Progenitor cell of endocrine pancreas (in vitro differentiated cells): ENCODE results near the gene ACVR2B. TPM values are rescaled to one million over a fixed set of nuclear protein-coding genes. Genes with fewer than 3 reads are reported as not detected.

Experiments used
- DNase-seq: peaks from one replicate; pipeline ENCODE4 v3.0.0; 2021; ENCODE audit warnings: low spot score; ENCODE audit not compliant: unreplicated experiment
- H3K27ac Mint-ChIP-seq: 2 replicates; pipeline ENCODE4 v1.8.0; 2021; ENCODE audit warnings: mild to moderate bottlenecking, moderate library complexity, mixed read lengths
- H3K27me3 Mint-ChIP-seq: 2 replicates; pipeline ENCODE4 v1.8.0; 2021; ENCODE audit warnings: mixed read lengths
- H3K36me3 Mint-ChIP-seq: 2 replicates; pipeline ENCODE4 v1.8.0; 2022; ENCODE audit warnings: mixed read lengths; ENCODE audit not compliant: insufficient read depth
- H3K4me1 Mint-ChIP-seq: 2 replicates; pipeline ENCODE4 v1.8.0; 2021; ENCODE audit warnings: low read depth, mixed read lengths
- H3K4me3 Mint-ChIP-seq: 2 replicates; pipeline ENCODE4 v1.8.0; 2021; ENCODE audit warnings: low read depth, mild to moderate bottlenecking, moderate library complexity, mixed read lengths
- H3K9me3 Mint-ChIP-seq: 2 replicates; pipeline ENCODE4 v1.8.0; 2021; ENCODE audit warnings: low read depth, mixed read lengths
- total RNA-seq: library from RNA; stranded (reverse); gene quantifications from 2 replicates; pipeline ENCODE4 v1.2.1, GENCODE V29; 2021
- TF ChIP-seq, protein P1 (sequence below): fragments of 200-600 bp; sonication (generic); IDR thresholded peaks from one replicate; pipeline ENCODE4 v1.5.0; 2021; ENCODE audit warnings: antibody characterized with exemption, mild to moderate bottlenecking; ENCODE audit not compliant: unreplicated experiment

ACVR2B gene
- total RNA-seq, 1 donor from 2014 or later, result 83.9 TPM

DNA sequence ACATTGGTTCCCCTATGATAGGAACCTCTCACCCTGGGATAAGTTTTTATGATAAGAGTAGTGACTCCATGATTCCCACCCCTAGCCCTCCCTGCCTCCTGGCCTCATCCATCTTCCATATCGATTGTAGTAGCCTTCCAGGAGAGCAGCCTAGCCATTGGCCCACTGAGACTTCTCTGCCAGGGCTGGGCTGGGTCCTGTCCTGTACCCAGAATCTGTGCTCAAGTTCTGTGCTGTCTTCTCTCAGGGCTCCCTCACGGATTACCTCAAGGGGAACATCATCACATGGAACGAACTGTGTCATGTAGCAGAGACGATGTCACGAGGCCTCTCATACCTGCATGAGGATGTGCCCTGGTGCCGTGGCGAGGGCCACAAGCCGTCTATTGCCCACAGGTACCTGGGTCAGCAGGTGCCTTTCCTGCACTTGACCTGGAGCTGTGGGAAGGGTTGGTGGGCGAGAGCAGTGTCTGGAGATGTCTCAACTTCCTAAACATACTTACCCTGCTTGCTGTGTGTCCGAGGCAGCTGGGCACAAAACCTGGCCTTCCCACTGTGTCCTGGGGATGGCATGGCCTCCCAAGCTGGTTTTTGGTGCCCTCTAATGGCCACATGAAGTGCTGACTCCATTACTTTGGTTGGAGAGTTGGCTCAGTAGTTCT, 25.9 kb downstream of the ACVR2B start:
- Mint-ChIP-seq H3K9me3 (no peaks in the 10 kb centered on the region), H3K36me3 (peaks cover 21% of the 10 kb centered on the region), H3K27ac (peak overlapping the region; percentile 6), H3K4me3 (no peak overlapping the region), H3K27me3 (no peaks in the 10 kb centered on the region), H3K4me1 (peaks cover 3% of the 10 kb centered on the region)
- TF ChIP-seq, protein P1, sequence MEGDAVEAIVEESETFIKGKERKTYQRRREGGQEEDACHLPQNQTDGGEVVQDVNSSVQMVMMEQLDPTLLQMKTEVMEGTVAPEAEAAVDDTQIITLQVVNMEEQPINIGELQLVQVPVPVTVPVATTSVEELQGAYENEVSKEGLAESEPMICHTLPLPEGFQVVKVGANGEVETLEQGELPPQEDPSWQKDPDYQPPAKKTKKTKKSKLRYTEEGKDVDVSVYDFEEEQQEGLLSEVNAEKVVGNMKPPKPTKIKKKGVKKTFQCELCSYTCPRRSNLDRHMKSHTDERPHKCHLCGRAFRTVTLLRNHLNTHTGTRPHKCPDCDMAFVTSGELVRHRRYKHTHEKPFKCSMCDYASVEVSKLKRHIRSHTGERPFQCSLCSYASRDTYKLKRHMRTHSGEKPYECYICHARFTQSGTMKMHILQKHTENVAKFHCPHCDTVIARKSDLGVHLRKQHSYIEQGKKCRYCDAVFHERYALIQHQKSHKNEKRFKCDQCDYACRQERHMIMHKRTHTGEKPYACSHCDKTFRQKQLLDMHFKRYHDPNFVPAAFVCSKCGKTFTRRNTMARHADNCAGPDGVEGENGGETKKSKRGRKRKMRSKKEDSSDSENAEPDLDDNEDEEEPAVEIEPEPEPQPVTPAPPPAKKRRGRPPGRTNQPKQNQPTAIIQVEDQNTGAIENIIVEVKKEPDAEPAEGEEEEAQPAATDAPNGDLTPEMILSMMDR, result peak; percentile 86
- peak; percentile 29 for DNase-seq

DNA sequence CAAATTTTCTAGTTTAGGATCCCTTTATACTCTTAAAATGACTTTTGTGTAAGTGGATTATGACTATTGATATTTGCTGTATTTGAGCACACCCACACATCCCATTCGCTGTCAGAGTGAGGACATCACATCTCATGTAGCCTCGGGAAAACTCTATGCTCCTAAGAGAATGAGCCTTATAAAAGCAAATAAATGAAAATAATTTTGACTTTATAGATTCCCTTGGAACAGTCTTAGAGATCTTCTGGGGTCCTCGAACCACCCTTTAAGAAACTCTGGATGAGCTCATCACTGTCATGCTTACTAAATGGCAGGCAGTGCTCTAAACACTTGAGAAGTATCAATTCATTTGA, 26.4 kb downstream of the ACVR2B start:
- DNase-seq, result no peak
- Mint-ChIP-seq H3K27me3 (no peaks in the 10 kb centered on the region), H3K4me1 (peaks cover 2% of the 10 kb centered on the region), H3K9me3 (no peaks in the 10 kb centered on the region), H3K4me3 (no peak overlapping the region), H3K36me3 (peaks cover 25% of the 10 kb centered on the region), H3K27ac (no peak overlapping the region)
- TF ChIP-seq, protein P1, result no peak

DNA sequence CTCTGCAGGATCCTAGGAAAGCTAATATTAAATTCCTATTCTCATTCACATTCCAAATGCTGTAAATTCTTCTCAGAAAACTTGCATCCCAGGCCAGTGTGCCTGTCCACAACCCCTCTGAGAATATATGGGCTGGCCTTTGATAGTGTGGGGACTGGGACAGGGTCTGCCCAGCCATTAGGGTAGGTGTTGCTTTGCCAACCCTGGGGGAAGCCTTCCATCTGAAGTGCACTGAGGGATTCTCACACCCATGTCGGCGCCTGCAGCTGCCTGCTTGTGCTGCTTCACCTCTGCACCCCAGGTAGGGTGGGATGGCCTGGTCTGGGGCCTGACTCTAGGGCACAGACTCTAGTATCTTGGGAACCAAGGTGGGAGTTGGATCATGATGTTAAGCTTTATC, 27.2 kb downstream of the ACVR2B start:
- peaks cover 2% of the 10 kb centered on the region for H3K4me1 Mint-ChIP-seq
- H3K36me3 Mint-ChIP-seq, result peaks cover 27% of the 10 kb centered on the region
- H3K27me3 Mint-ChIP-seq, result no peaks in the 10 kb centered on the region
- TF ChIP-seq, protein P1, result no peak
- H3K27ac Mint-ChIP-seq, result no peak overlapping the region
- no peak for DNase-seq
- H3K9me3 Mint-ChIP-seq, result no peaks in the 10 kb centered on the region
- H3K4me3 Mint-ChIP-seq, result no peak overlapping the region

DNA sequence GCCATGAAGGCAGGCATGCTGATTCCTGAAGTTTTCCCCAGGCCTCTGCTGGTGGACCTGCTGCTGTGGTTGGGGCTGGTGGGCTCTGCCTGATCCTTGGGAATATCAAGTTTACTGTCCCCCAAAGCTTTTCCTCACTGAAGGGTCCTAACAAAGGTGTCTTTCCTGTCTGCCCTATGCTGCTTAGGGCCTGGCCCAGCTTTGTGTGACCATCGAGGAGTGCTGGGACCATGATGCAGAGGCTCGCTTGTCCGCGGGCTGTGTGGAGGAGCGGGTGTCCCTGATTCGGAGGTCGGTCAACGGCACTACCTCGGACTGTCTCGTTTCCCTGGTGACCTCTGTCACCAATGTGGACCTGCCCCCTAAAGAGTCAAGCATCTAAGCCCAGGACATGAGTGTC, 29.3 kb downstream of the ACVR2B start:
- Mint-ChIP-seq H3K27me3 (no peaks in the 10 kb centered on the region), H3K27ac (no peak overlapping the region), H3K4me1 (no peaks in the 10 kb centered on the region), H3K4me3 (no peak overlapping the region), H3K9me3 (no peaks in the 10 kb centered on the region), H3K36me3 (peaks cover 27% of the 10 kb centered on the region)
- DNase-seq, result no peak
- TF ChIP-seq, protein P1, result no peak

DNA sequence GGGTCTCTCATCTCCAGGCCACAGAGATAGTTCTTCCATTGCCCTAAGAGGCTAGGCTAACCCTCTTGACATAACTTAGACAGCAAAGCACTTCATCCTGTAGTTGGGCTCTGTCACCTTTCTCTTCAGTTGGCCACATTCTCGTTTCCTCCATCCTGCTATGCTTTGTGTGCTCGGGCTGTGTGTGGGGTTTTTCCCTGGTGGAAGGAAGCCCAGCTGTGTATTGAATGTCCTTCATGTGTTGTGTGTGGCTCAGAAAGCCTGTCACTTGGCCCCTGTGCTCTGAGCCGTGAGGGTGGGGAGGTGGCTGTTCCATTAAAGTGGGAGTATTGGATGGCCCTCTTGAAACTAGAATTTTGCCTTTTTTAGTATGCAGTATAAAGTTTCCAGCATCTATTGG, 33.6 kb downstream of the ACVR2B start:
- H3K27ac Mint-ChIP-seq, result peak overlapping the region; percentile 29
- TF ChIP-seq, protein P1, result no peak
- H3K4me1 Mint-ChIP-seq, result no peaks in the 10 kb centered on the region
- DNase-seq, result no peak
- H3K27me3 Mint-ChIP-seq, result no peaks in the 10 kb centered on the region
- no peaks in the 10 kb centered on the region for H3K9me3 Mint-ChIP-seq
- peaks cover 17% of the 10 kb centered on the region for H3K36me3 Mint-ChIP-seq
- H3K4me3 Mint-ChIP-seq, result no peak overlapping the region
